Naive B cell (primary cell): ENCODE results near the gene GALNT17. TPM values are rescaled to one million over a fixed set of nuclear protein-coding genes. Genes with fewer than 3 reads are reported as not detected.

ENCODE experiments used
- ATAC-seq, 2 donors: fragments of 150-1000 bp; cut with Tn5 transposase; 2 replicates each; pipeline ENCODE4 v1.10.0; 2021; ENCODE audit warnings: low read depth in 2 of 2, mild to moderate bottlenecking in 2 of 2, moderate library complexity in 2 of 2
- DNase-seq: peaks from one replicate; pipeline ENCODE4 v3.0.0; 2022
- H3K27ac Mint-ChIP-seq, 6 donors: one replicate each; pipeline ENCODE4 v1.8.0; 2020 to 2022; ENCODE audit warnings: mild to moderate bottlenecking in 6 of 6, mixed read lengths in 6 of 6, moderate library complexity in 5 of 6, inconsistent platforms in 2 of 6
- H3K27me3 Mint-ChIP-seq, 3 donors: one replicate each; pipeline ENCODE4 v1.8.0; 2021 to 2022; ENCODE audit warnings: mixed read lengths in 3 of 3, mild to moderate bottlenecking in 1 of 3
- H3K36me3 Mint-ChIP-seq, 2 donors: one replicate each; pipeline ENCODE4 v1.8.0; 2020 to 2022; ENCODE audit warnings: mixed read lengths in 2 of 2, inconsistent platforms in 1 of 2, mild to moderate bottlenecking in 1 of 2
- H3K4me1 Mint-ChIP-seq, 3 donors: one replicate each; pipeline ENCODE4 v1.8.0; 2020 to 2022; ENCODE audit warnings: mixed read lengths in 3 of 3, inconsistent platforms in 1 of 3, mild to moderate bottlenecking in 1 of 3, moderate library complexity in 1 of 3
- H3K4me3 Mint-ChIP-seq, 8 donors: one replicate each; pipeline ENCODE4 v1.8.0; 2020 to 2022; ENCODE audit warnings: mild to moderate bottlenecking in 8 of 8, mixed read lengths in 8 of 8, moderate library complexity in 8 of 8, inconsistent platforms in 2 of 8
- H3K9me3 Mint-ChIP-seq, 7 donors: one replicate each; pipeline ENCODE4 v1.8.0; 2020 to 2022; ENCODE audit warnings: mixed read lengths in 7 of 7, mild to moderate bottlenecking in 5 of 7, inconsistent platforms in 2 of 7, moderate library complexity in 1 of 7
- polyA plus RNA-seq, 6 donors: library from polyadenylated mRNA; unstranded; fragments of 300-500 nt; fragmentation: Illumina TruSeq; gene quantifications; one replicate each; pipeline ENCODE4 v1.2.3, GENCODE V29; 2021; ENCODE audit warnings: low read depth in 6 of 6

Gene GALNT17
- polyA plus RNA-seq, 6 donors from 2014 or later: not detected

DNA sequence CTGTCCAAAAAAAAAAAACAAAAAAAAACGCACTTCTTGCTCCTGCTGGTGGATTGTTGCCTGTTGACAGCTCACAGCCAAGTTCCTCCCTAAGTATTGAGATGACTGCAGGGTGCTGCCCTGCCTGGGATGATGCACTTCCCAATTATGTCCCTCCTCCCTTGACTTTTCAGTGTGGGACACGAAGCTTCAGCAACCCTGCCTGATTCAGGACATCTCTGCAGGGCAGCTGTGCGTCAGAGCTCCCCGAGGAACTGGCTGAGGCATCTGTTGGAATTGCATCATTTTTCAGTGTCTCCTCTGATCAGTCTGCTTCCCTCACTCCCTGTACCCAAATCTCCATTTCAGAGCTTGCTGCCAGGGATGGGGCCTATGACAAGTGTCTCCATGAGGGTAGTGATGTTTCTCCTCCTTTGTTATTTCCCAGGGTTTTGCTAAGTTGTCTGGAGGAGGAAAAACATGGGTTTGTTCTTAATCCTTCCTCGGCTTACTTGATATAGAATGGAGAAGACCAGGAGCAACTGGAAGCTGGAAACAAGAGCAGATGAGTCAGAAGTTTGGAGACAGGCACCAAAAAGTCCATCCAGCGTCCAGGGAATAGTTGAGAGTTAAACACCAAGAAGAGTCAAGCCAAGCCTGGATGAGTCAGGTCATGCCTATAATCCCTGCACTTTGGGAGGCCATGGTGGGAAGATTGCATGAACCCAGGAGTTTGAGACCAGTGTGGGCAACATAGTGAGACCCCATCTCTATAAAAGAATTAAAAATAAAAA lies 355.1 kb downstream of the GALNT17 start:
- Mint-ChIP-seq H3K36me3 (no peaks in the 10 kb centered on the region), H3K27ac (no peak overlapping the region), H3K4me3 (no peak overlapping the region), H3K9me3 (peaks cover 0 to 9% (median 7%) of the 10 kb centered on the region in 7 donors), H3K4me1 (no peaks in the 10 kb centered on the region), H3K27me3 (no peaks in the 10 kb centered on the region)
- ATAC-seq (no peak), DNase-seq (no peak)

DNA sequence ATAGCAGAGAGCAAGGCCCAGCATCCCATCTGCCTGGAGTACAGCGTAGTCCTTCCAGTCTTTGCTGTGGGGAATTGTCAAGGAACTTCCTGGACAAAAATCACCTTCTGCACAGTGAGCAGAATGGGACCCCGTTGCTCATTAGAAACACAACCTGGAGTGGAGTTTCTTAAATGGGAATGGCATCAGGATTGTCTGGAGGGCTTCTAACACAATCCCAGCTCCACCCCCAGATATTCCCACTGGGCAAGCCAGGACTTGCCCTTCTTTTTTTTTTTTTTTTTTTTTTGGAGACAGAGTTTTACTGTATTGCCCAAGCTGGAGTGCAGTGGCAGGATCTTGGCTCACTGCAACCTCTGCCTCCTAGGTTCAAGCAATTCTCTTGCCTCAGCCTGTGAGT lies 356.4 kb downstream of the GALNT17 start:
- H3K4me1 Mint-ChIP-seq: no peaks in the 10 kb centered on the region
- no peaks in the 10 kb centered on the region for H3K27me3 Mint-ChIP-seq
- H3K36me3 Mint-ChIP-seq: no peaks in the 10 kb centered on the region
- H3K27ac Mint-ChIP-seq: no peak overlapping the region
- DNase-seq (no peak), ATAC-seq (no peak)
- H3K9me3 Mint-ChIP-seq: peaks cover 0 to 15% (median 9%) of the 10 kb centered on the region in 7 donors
- H3K4me3 Mint-ChIP-seq: no peak overlapping the region

DNA sequence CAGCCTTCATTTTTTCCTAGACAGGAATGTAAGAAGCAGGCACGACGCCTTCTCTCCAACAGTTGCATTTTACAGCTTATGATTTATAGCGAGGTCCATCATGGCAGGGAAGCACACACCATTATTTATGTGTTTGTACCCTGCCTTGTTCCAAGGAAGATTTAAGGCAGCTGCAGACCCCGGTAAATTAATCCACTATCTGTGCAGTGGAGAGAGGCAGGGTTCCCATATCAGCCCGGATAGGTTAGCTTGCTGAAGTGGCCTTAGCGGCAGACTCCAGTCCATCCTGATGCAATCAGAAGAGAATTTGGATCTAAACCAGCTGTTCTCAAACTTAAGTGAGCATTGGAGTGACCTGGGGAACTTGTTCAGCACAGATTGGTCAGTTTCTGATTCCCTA lies 359.4 kb downstream of the GALNT17 start:
- ATAC-seq (no peak), DNase-seq (no peak)
- Mint-ChIP-seq H3K27me3 (no peaks in the 10 kb centered on the region), H3K27ac (no peak overlapping the region), H3K4me1 (no peaks in the 10 kb centered on the region), H3K36me3 (no peaks in the 10 kb centered on the region), H3K9me3 (peaks cover 0 to 15% (median 9%) of the 10 kb centered on the region in 7 donors), H3K4me3 (no peak overlapping the region)

DNA sequence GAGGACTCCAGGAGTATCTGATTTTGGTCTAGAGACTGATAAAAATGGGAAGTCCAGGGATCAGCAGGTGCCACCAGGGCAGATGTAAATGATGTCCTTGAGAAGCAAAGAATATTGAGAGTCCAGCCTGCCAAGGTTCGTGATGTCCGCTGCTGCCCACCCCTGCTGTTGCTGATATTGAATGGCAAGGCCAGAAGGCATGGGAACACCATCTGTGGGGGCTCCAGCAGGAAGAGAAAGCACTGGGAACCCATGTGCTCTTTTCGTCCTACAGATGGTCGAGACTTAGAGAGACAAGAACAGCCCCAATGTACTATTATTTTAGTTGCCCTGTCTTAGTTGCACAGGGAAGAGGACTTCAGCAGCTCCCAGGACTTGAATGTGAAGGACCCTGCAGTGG lies 363.9 kb downstream of the GALNT17 start:
- DNase-seq (no peak), ATAC-seq (no peak)
- H3K27me3 Mint-ChIP-seq: no peaks in the 10 kb centered on the region
- H3K4me3 Mint-ChIP-seq: no peak overlapping the region
- no peaks in the 10 kb centered on the region for H3K4me1 Mint-ChIP-seq
- peaks cover 0 to 24% (median 7%) of the 10 kb centered on the region in 7 donors for H3K9me3 Mint-ChIP-seq
- H3K36me3 Mint-ChIP-seq: no peaks in the 10 kb centered on the region
- no peak overlapping the region for H3K27ac Mint-ChIP-seq

DNA sequence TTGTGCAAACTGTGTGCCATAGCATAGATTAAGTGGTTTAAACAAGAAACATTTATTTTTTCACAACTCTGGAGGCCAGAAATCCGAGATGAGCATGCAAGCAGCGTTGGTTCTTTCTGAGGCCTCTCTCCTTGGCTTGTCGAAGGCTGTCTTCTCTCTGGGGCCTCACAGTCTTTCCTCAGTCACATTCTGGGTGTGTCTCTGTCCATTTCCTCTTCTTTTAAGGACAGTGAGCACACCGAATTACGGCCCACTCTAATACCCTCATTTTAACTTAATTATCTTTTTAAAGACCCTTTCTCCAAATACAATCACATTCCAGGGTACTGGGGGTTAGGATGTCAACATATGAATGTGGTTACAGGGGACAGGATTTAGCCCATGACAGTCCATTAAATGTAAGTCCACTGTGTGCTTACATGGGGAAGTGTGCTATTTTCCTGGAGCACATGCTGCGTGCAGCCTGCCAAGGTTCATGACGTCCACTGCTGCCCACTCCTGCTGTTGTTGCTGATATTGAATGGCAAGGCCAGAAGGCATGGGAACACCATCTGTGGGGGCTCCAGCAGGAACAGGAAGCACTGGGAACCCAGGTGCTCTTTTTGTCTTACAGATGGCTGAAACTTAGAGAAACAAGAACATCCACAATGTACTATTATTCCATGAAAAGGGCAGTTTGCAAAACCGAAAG lies 365.5 kb downstream of the GALNT17 start:
- Mint-ChIP-seq H3K4me1 (no peaks in the 10 kb centered on the region), H3K36me3 (no peaks in the 10 kb centered on the region), H3K27me3 (no peaks in the 10 kb centered on the region), H3K4me3 (no peak overlapping the region), H3K9me3 (peaks cover 2 to 22% (median 12%) of the 10 kb centered on the region in 7 donors), H3K27ac (no peak overlapping the region)
- ATAC-seq (no peak), DNase-seq (no peak)

DNA sequence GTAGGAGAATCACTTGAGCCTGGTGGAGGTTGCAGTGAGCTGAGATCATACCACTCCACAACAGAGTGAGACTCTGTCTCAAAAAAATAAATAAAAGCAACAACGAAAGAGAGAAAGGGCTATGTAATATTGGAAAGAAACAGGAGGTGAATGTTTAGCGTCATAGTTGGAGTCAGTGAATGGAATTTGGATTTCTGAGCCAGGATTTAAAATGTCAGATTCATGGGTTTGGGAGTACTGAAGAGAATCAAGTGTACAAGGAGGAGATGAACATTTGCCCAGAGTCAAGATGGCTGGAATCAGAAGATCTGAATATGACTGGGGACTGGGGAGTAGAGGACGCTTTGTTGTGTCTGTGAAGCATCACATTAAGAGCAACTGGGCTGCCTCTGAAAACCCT lies 366.4 kb downstream of the GALNT17 start:
- Mint-ChIP-seq H3K9me3 (peaks cover 6 to 24% (median 15%) of the 10 kb centered on the region in 7 donors), H3K36me3 (no peaks in the 10 kb centered on the region), H3K4me1 (no peaks in the 10 kb centered on the region), H3K27me3 (no peaks in the 10 kb centered on the region), H3K4me3 (no peak overlapping the region), H3K27ac (no peak overlapping the region)
- no peak for DNase-seq
- no peak for ATAC-seq

DNA sequence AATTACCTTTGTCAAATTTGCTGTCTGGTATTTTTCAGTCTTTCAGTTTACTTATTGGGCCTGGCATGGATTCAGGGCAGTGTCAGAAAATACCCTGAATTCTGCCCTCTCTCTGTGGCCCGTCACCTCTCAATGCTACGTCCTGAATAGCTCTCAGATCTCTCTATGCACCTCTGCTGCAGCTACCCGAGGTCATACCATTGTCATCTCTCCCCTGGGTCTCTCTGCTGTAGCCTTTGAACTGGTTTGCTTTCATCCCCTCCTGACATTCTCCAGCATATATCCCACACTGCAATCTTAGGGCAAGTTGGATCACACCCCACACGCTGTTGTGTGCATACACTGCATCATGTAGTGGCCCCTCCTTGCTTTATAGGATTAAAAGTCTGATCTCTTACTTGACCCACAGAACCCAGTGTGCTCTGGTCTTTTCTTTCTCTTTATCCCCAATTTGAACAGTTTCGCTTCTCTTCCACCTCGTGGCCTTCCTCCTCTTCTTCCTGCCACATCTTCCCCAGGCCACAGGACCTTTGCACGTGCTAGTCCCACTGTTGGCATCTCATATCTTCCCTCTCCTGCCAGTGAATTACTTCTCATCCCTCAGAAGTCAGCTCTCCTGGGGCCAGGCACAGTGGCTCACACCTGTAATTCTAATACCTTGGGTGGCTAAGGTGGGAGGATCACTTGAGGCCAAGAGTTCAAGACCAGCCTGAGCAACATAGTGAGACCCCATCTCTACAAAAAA lies 372.9 kb downstream of the GALNT17 start:
- Mint-ChIP-seq H3K9me3 (peaks cover 11 to 27% (median 18%) of the 10 kb centered on the region in 7 donors), H3K27me3 (no peaks in the 10 kb centered on the region), H3K4me3 (no peak overlapping the region), H3K36me3 (no peaks in the 10 kb centered on the region), H3K4me1 (no peaks in the 10 kb centered on the region), H3K27ac (no peak overlapping the region)
- DNase-seq: no peak
- no peak for ATAC-seq

DNA sequence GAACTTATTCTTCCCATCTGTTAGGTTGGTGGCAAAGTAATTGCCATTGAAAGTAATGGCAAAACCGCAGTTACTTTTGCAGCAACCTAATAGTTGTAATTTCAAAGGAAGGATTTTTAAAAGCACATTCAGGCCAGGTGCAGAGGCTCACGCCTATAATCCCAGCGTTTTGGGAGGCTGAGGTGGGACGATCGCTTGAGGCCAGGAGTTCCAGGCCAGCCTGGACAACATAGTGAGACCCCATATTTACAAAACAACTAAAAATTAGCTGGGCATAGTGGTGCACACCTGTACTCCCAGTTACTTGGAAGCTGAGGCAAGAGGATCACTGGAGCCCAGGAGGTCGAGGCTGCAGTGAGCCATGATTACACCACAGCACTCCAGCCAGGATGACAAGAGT lies 374.9 kb downstream of the GALNT17 start:
- ATAC-seq: no peak

DNA sequence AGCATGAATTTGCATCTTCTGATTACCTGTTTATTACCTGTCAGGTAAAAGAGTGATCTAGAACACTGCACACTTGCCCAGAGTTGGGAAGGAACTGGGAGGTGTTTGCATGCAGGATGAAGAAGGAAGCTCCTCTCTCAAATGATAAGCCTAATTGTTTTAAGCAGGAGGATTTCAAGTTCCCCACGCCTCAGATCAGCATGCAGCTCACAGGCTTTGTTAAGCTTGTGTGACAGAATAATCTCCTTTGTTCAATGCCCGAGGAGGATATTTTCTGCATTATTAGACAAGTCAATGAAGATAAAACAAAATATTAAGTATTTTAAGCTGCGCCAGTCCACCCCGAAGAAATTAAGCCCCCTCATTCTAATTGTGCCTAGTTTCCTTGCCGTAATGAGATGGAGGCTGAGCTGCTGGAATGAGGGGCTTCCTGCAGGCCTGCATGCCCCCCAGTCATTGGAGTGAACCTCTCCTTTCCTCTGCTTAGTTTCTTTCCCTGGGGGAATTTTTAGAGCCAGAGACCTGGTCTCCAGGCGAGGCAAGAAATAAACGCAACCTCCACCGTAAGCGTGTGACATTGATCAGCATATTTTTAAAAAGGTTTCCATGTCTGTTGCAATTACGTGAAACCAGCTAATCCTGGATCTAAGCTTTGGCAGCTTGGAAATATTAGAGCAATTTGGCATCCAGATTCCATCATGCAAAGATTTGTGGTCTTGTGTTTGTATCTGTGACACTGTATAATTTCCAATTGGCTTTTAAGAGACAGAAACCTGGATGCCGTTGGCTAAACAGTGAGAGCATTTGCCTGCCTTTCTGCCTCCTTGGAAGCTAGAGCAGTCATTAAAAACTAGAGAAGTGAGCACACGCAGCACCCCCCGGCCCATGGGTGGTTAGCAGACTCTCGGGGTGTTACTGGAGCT lies 376.0 kb downstream of the GALNT17 start:
- no peak overlapping the region for H3K4me3 Mint-ChIP-seq
- DNase-seq (no peak), ATAC-seq (no peak)
- peaks cover 6 to 15% (median 8%) of the 10 kb centered on the region in 7 donors for H3K9me3 Mint-ChIP-seq
- no peak overlapping the region for H3K27ac Mint-ChIP-seq
- H3K27me3 Mint-ChIP-seq: no peaks in the 10 kb centered on the region
- no peaks in the 10 kb centered on the region for H3K4me1 Mint-ChIP-seq
- H3K36me3 Mint-ChIP-seq: no peaks in the 10 kb centered on the region

More for the DNA sequence above, 374.9 kb downstream of the GALNT17 start:
- Mint-ChIP-seq H3K4me1 (no peaks in the 10 kb centered on the region), H3K27me3 (no peaks in the 10 kb centered on the region), H3K36me3 (no peaks in the 10 kb centered on the region), H3K4me3 (no peak overlapping the region), H3K9me3 (peaks cover 4 to 25% (median 12%) of the 10 kb centered on the region in 7 donors), H3K27ac (no peak overlapping the region)
- no peak for DNase-seq

DNA sequence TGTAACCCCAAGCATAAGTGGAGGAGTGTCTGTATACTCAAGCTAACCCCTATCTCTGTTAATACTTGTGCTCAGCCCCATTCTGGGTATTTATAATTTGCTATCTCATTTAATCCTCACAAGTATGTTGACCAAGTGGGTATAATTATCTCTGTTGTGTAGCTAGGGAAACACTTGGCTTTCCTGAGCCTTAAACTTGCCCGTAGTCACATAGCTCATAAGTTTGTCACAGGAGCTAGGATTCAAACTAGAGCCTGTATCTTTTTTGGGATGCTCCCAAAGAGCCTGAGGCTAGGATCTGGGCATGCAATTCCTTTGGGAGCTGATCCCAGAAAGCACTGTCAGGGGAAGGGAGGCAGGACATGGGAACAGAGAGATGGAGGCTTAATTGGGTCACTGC lies 377.4 kb downstream of the GALNT17 start:
- DNase-seq (no peak), ATAC-seq (no peak)
- H3K27me3 Mint-ChIP-seq: no peaks in the 10 kb centered on the region
- H3K9me3 Mint-ChIP-seq: peaks cover 4 to 13% (median 8%) of the 10 kb centered on the region in 7 donors
- H3K27ac Mint-ChIP-seq: no peak overlapping the region
- no peak overlapping the region for H3K4me3 Mint-ChIP-seq
- no peaks in the 10 kb centered on the region for H3K4me1 Mint-ChIP-seq
- H3K36me3 Mint-ChIP-seq: no peaks in the 10 kb centered on the region

DNA sequence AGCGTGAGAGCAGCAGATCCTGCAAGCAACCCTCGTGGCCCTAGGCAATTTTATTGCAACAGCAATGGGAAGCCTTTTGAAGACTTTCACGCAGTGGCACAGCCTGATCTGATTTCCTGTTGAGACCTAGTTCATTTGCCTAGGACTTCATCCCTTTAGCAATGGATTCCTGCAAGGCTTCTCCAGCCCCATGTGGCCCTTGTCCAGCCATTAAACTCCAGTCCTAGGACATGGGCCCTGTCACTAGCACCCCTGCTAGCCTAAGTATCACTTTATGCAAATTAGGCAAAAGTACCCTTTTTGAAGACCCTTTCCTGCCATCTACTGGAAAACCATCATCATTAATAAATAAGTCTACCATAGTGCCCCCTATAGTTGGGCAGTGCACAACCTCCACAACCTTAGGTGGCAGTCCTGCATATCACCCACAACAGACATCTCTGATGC lies 379.4 kb downstream of the GALNT17 start:
- H3K4me3 Mint-ChIP-seq: no peak overlapping the region
- no peaks in the 10 kb centered on the region for H3K36me3 Mint-ChIP-seq
- no peaks in the 10 kb centered on the region for H3K27me3 Mint-ChIP-seq
- ATAC-seq (no peak), DNase-seq (no peak)
- no peaks in the 10 kb centered on the region for H3K4me1 Mint-ChIP-seq
- H3K27ac Mint-ChIP-seq: no peak overlapping the region
- H3K9me3 Mint-ChIP-seq: peaks cover 0 to 17% (median 10%) of the 10 kb centered on the region in 7 donors

DNA sequence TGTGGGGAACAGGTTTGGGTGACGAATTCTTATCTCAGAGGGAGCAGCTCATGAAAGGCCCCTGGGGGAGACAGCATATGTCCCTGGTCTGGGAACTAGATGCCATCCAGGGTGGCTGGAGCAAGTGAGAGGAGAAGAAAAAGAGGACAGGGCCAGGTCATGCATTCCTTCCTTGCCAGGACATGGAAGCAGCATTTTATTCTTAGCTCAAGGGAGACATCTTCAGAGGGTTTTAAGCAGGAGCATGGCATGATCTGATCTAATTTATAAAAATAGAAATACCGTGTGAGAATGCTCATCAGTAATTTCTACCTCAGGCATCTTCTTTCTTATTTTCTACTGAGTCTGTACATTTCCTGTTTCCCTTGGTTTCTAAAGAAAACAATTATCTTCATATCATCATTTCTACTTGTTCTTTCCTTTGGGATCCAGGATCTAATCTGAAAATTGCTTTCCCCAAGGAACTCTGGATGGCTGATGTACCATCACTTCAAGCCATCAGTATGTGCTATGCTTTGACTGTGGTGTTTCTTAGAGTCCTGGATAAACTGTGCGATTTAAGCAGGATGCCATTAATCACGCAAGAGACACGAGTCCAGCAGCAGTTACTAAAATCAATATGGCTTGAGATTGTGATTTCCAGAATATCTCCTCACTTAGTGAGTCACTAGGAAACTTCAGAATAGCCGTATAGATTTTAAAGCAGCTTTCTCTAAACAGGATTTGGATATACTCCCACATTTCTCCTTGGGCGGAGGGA lies 386.2 kb downstream of the GALNT17 start:
- no peak overlapping the region for H3K4me3 Mint-ChIP-seq
- H3K4me1 Mint-ChIP-seq: no peaks in the 10 kb centered on the region
- H3K27me3 Mint-ChIP-seq: no peaks in the 10 kb centered on the region
- DNase-seq (no peak), ATAC-seq (no peak)
- H3K9me3 Mint-ChIP-seq: peaks cover 18 to 43% (median 31%) of the 10 kb centered on the region in 7 donors
- no peak overlapping the region for H3K27ac Mint-ChIP-seq
- peaks cover 4 to 7% of the 10 kb centered on the region in 2 donors for H3K36me3 Mint-ChIP-seq
